Activated T-cell treated with anti-CD3 and anti-CD28 coated beads, Interleukin-2, amount 50 U/mL, for 72 hours (primary cell): ENCODE data around the gene CYP2J2. TPM values are rescaled to one million over a fixed set of nuclear protein-coding genes. Genes with fewer than 3 reads are reported as not detected.

Experiments
- total RNA-seq, 2 donors: library from RNA; stranded (reverse); gene quantifications; one replicate each; pipeline ENCODE4 v1.2.3, GENCODE V29; 2022

The CYP2J2 gene
- total RNA-seq, 2 donors from 2014 or later, result 0.76 to 0.82 TPM

Other genes starting within 250 kb of the CYP2J2 start
- gene HOOK1, start 111.8 kb downstream of the CYP2J2 start, total RNA-seq, result 10 to 100 TPM; 13.6 to 17.6 TPM
- gene C1orf87, start 147.0 kb upstream of the CYP2J2 start, total RNA-seq, result not detected